Measurements from ENCODE around the gene CLGN.

GRCh38 chr4:140359562-140360427, 67.7 kb downstream of the CLGN start:
- TF ChIP-seq, protein P1, sequence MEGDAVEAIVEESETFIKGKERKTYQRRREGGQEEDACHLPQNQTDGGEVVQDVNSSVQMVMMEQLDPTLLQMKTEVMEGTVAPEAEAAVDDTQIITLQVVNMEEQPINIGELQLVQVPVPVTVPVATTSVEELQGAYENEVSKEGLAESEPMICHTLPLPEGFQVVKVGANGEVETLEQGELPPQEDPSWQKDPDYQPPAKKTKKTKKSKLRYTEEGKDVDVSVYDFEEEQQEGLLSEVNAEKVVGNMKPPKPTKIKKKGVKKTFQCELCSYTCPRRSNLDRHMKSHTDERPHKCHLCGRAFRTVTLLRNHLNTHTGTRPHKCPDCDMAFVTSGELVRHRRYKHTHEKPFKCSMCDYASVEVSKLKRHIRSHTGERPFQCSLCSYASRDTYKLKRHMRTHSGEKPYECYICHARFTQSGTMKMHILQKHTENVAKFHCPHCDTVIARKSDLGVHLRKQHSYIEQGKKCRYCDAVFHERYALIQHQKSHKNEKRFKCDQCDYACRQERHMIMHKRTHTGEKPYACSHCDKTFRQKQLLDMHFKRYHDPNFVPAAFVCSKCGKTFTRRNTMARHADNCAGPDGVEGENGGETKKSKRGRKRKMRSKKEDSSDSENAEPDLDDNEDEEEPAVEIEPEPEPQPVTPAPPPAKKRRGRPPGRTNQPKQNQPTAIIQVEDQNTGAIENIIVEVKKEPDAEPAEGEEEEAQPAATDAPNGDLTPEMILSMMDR (optimal IDR thresholded peaks at IDR 0.05 in 1 of 3, IDR thresholded peaks at IDR 0.05 in 1 of 3, conservative IDR thresholded peaks at IDR 0.05 in 1 of 3; ENCODE audit: extremely low read depth in 1 of 3, insufficient read depth in 2 of 3, low read length in 3 of 3) = peak; percentile 73 to 80 (median 73)
- no peak for TF ChIP-seq EZH2 (IDR thresholded peaks at IDR 0.05; ENCODE audit: low read length)
